Kidney epithelial cell (primary cell): ENCODE data around the gene ATXN7. TPM values are rescaled to one million over a fixed set of nuclear protein-coding genes. Genes with fewer than 3 reads are reported as not detected.

ENCODE experiments used
- DNase-seq: peaks from one replicate; pipeline ENCODE4 v3.0.0-alpha.2; 2010; ENCODE audit warnings: low read depth
- H3K27me3 ChIP-seq: 2 replicates; pipeline ENCODE4 v1.6.0; 2011; ENCODE audit warnings: low read length; ENCODE audit not compliant: control insufficient read depth, insufficient read depth
- H3K36me3 ChIP-seq: 2 replicates; pipeline ENCODE4 v1.5.1; 2011; ENCODE audit warnings: low read length; ENCODE audit not compliant: control insufficient read depth, insufficient read depth
- H3K4me3 ChIP-seq: 2 replicates; pipeline ENCODE4 v1.5.1; 2011; ENCODE audit warnings: low read depth, mild to moderate bottlenecking, control low read depth, low read length
- total RNA-seq: library from RNA; depleted of rRNA; stranded (reverse); fragments of >200 nt; gene quantifications from 2 replicates; pipeline ENCODE4 v1.2.3, GENCODE V29; 2015
- TF ChIP-seq, protein P1 (sequence below): IDR thresholded peaks from 2 replicates; pipeline ENCODE4 v1.5.1; 2011; ENCODE audit warnings: mild to moderate bottlenecking, moderate library complexity, low read length, control low read depth, inconsistent platforms; ENCODE audit not compliant: insufficient read depth, poor library complexity, severe bottlenecking

Gene ATXN7
- total RNA-seq, 1 donor from 2014 or later: 12.3 TPM

DNA sequence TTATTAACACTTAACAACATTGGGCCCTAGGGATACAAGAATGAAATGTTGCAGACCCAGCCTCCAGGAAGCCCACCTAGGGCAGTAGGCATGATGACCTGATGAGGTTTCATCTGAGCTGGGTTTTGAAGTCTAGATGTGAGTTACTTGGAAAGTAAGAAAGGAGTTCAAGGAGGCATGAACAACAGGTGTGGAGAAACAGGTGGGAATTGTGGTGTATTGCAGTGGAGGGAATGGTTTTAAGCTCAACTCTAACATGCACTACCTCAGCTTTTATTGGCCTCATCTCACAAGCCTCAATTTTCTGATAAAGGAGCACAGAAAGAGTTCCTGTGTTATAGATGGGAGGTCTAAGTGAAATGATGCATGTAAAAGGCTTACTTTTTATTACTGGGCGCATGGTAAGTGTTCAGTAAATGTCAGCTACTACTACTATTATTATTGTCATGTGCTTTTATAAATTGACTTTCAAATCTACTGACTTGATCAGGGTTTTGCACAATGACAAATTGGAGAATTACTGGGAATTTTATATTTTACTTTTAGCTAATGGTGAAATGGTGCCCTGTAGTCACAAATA, 29.2 kb downstream of the ATXN7 start:
- no peak for DNase-seq
- TF ChIP-seq, protein P1, sequence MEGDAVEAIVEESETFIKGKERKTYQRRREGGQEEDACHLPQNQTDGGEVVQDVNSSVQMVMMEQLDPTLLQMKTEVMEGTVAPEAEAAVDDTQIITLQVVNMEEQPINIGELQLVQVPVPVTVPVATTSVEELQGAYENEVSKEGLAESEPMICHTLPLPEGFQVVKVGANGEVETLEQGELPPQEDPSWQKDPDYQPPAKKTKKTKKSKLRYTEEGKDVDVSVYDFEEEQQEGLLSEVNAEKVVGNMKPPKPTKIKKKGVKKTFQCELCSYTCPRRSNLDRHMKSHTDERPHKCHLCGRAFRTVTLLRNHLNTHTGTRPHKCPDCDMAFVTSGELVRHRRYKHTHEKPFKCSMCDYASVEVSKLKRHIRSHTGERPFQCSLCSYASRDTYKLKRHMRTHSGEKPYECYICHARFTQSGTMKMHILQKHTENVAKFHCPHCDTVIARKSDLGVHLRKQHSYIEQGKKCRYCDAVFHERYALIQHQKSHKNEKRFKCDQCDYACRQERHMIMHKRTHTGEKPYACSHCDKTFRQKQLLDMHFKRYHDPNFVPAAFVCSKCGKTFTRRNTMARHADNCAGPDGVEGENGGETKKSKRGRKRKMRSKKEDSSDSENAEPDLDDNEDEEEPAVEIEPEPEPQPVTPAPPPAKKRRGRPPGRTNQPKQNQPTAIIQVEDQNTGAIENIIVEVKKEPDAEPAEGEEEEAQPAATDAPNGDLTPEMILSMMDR: no peak
- Histone ChIP-seq H3K27me3 (no peaks in the 10 kb centered on the region), H3K4me3 (no peak overlapping the region), H3K36me3 (no peaks in the 10 kb centered on the region)

DNA sequence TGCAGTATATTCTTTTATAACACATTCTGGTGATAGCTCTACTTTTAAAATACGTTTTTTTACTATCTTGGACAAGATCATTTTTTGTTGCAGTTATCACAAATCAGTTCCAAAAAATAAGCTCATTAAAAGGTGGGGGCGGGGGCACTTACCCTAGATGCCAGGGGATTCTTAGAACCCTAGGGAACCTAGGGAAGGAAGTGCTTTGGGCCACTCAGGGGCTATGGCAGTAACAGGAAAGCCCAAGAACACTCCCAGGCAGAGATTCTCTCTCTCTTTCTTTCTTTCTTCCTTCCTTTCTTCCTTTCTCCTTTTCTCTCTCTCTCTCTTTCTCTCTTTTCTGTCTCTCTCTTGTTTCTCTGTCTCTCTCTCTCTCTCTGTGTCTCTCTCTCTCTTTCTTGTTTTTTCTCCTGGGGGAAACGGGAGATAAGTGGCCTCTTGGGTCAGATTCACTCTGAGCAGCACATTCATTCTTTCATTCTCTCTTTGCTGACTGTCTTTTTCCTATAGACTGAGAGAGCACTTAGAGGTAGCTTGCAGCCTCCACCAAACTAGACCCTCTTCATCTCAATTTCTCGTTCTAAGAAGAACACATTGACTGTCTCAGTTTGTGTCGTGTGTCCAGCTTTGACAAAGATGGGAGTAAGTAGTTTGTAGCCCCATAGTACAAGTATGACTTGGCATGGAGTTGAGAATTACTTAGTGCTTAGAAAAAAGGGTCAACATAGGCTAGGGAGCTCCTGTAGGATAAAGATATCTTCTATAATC, 31.9 kb downstream of the ATXN7 start:
- TF ChIP-seq, protein P1: no peak
- no peak for DNase-seq
- no peaks in the 10 kb centered on the region for H3K36me3 ChIP-seq
- no peak overlapping the region for H3K4me3 ChIP-seq
- no peaks in the 10 kb centered on the region for H3K27me3 ChIP-seq

DNA sequence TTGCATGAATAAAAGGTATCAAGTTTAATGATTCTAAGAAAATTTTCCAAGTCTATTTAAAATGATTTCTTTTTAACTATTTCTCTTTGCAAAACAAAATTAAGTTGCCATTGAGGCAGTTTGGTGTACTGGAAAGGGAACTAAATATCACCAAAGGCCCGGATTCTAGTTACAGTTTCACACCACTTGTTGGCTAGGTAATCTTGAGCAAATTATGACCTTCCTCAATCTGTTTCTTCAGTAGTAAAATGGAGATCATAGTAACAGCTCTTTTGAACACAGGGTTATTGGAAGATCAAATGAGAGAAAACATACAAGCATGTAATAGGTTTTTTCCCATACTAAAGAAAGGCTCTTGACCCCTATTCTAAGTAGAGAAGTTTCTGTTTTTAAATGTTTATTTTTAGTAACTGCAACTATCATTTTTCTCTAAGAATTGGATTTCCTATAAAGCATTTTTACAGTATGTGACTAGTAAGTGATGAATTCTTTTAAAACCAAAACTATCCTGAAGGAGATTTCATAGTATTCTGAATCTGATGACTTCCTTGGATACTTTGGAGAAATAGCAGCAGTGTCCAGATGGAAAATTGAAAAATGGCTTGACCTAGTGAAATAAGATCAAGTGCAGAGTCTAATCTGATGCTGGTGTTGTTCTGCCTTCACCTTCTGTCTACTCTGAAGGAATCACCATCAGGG, 32.8 kb downstream of the ATXN7 start:
- no peaks in the 10 kb centered on the region for H3K36me3 ChIP-seq
- TF ChIP-seq, protein P1: no peak
- H3K27me3 ChIP-seq: no peaks in the 10 kb centered on the region
- no peak overlapping the region for H3K4me3 ChIP-seq
- DNase-seq: no peak

DNA sequence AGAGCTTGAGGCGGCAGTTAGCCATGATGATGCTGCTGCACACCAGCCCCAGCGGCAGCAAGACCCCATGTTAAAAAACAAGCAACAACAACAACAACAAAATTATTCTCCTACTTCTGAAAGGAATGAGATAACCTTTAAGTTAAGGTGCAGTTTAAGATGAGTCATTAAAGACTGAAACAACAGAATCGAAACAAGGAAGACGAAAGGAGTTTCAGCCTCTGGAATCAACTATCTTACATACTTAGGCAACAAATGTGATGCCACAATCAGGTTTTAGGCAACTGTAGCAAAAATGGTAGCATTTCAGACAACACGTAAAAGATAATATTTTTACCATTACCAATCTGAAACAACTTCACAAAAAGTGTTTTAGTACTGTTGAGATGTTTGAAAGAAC, 36.3 kb downstream of the ATXN7 start:
- DNase-seq: no peak
- Histone ChIP-seq H3K36me3 (no peaks in the 10 kb centered on the region), H3K27me3 (no peaks in the 10 kb centered on the region), H3K4me3 (no peak overlapping the region)
- TF ChIP-seq, protein P1: no peak

DNA sequence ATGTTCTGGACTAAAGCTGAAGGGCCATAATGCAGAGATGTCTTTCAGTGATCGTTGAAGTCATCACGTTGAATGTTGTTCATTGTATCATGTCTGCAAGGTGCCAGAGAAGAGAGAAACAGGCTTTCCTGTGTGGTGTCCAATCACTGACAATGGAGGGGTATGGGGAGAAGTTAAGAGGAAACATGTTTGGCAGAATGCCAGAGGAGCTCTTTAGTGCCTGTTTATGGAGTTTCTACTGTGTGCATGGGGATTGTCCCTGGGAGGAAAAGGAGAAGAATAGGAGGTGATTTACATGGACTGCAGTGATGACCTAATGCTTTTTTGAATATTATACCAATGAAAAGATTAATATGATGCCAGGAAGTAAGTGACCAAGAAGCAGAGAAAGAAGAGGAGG, 36.8 kb downstream of the ATXN7 start:
- TF ChIP-seq, protein P1: no peak
- H3K36me3 ChIP-seq: no peaks in the 10 kb centered on the region
- H3K4me3 ChIP-seq: no peak overlapping the region
- H3K27me3 ChIP-seq: no peaks in the 10 kb centered on the region
- DNase-seq: no peak
